Stimulated activated CD4-positive, alpha-beta T cell treated with anti-CD3 and anti-CD28 coated beads, Interleukin-1b, Interleukin-23, amount 100 ng/mL, for 1 hour (primary cell): ENCODE data around the gene EEF2KMT.

ENCODE experiments used
- DNase-seq, 2 donors: peaks; one replicate each; pipeline ENCODE4 v3.0.0-alpha.2; 2020; ENCODE audit warnings: low read depth in 2 of 2

The EEF2KMT gene

GRCh38 chr16:5041600-5042133 is 55.9 kb downstream of the EEF2KMT start:
- no peak for DNase-seq

GRCh38 chr16:5040451-5040850 is 57.1 kb downstream of the EEF2KMT start:
- no peak for DNase-seq

GRCh38 chr16:5036228-5037156 is 61.1 kb downstream of the EEF2KMT start:
- no peak for DNase-seq

GRCh38 chr16:5035909-5036227 is 61.7 kb downstream of the EEF2KMT start:
- no peak for DNase-seq
